Lung (tissue), 12 donors: ENCODE measurements around the gene TMPRSS12. TPM values are rescaled to one million over a fixed set of nuclear protein-coding genes. Genes with fewer than 3 reads are reported as not detected.

Source experiments
- ATAC-seq: fragments of 200-7000 bp; cut with Tn5 transposase; one replicate; pipeline ENCODE4 v1.9.1; 2020; ENCODE audit warnings: moderate number of reproducible peaks; ENCODE audit not compliant: insufficient read depth, low FRiP score
- DNase-seq, 3 donors: peaks; one replicate each; pipeline ENCODE4 v3.0.0-alpha.2; 2013 to 2017
- H3K27ac ChIP-seq, 2 donors: one replicate each; pipeline ENCODE4 v1.5.1; 2013; ENCODE audit warnings: mild to moderate bottlenecking in 2 of 2, moderate library complexity in 2 of 2, control low read depth in 1 of 2, inconsistent platforms in 1 of 2, low read depth in 1 of 2, low read length in 1 of 2
- H3K27me3 ChIP-seq, 3 donors: one replicate each; pipeline ENCODE4 v1.5.1; 2013; ENCODE audit warnings: low read length in 2 of 3; ENCODE audit not compliant: control insufficient read depth in 3 of 3, insufficient read depth in 3 of 3
- H3K36me3 ChIP-seq, 4 donors: one replicate each; pipeline ENCODE4 v1.5.1; 2013; ENCODE audit warnings: low read length in 4 of 4, mild to moderate bottlenecking in 1 of 4, moderate library complexity in 1 of 4; ENCODE audit not compliant: control insufficient read depth in 4 of 4, insufficient read depth in 4 of 4
- H3K4me1 ChIP-seq, 5 donors: one replicate each; pipeline ENCODE4 v1.5.1; 2013; ENCODE audit warnings: low read length in 5 of 5, mild to moderate bottlenecking in 2 of 5, moderate library complexity in 1 of 5; ENCODE audit not compliant: control insufficient read depth in 5 of 5, insufficient read depth in 5 of 5
- H3K4me3 ChIP-seq: one replicate; pipeline ENCODE4 v1.5.1; 2013; ENCODE audit warnings: mild to moderate bottlenecking, control low read depth, moderate library complexity
- H3K9ac ChIP-seq, 2 donors: one replicate each; pipeline ENCODE4 v1.5.1; 2013; ENCODE audit warnings: low read length in 2 of 2, control low read depth in 1 of 2; ENCODE audit not compliant: insufficient read depth in 1 of 2
- H3K9me3 ChIP-seq, 4 donors: one replicate each; pipeline ENCODE4 v1.5.1; 2013; ENCODE audit warnings: low read length in 3 of 4, mild to moderate bottlenecking in 1 of 4, moderate library complexity in 1 of 4; ENCODE audit not compliant: control insufficient read depth in 4 of 4, insufficient read depth in 3 of 4
- CTCF ChIP-seq: IDR thresholded peaks from 2 replicates; pipeline ENCODE4 v1.5.1; 2012; ENCODE audit warnings: mild to moderate bottlenecking; ENCODE audit errors: control extremely low read depth, extremely low read depth
- WGBS, 2 donors: extraction: QIAGEN DNeasy Blood & Tissue Kit; methylation state at CpG; one replicate each; pipeline ENCODE4 v1.1.7; 2013; 5-methylcytosine and 5-hydroxymethylcytosine counted together
- polyA plus RNA-seq, 2 donors: library from polyadenylated mRNA; stranded (reverse); fragments of 200-250 nt; gene quantifications; one replicate each; pipeline ENCODE4 v1.2.1, GENCODE V29; 2013
- total RNA-seq, 2 donors: library from RNA; depleted of rRNA in 1 of 2; stranded (reverse); fragments of >200 nt in 1 of 2; gene quantifications; one replicate each; pipeline ENCODE4 v1.2.1, GENCODE V29; 2014 to 2021
- donor health status: control.
- donor health status: control.
- donor health status: Bipolar disorder and iron deficiency.
- donor health status: healthy.
- donor health status: DM: yes; HTN: yes; CAD: no.

Gene TMPRSS12
- total and polyA plus RNA-seq, 4 donors = not detected

- no peak overlapping the region for H3K27ac ChIP-seq
- peaks cover 0 to 5% (median 0%) of the 10 kb centered on the region in 5 donors for H3K4me1 ChIP-seq
- H3K9ac ChIP-seq = no peak overlapping the region
- no peak overlapping the region for H3K4me3 ChIP-seq
- TF ChIP-seq CTCF = no peak
- DNase-seq (no peak), ATAC-seq (no peak)
- peaks cover 0 to under 1% (median 0%) of the 10 kb centered on the region in 3 donors for H3K27me3 ChIP-seq
- peaks cover 0 to 6% (median 1%) of the 10 kb centered on the region in 4 donors for H3K9me3 ChIP-seq
- 95 to 96% methylated on average over 7 of the region's 7 CpGs for WGBS, 2 donors
- no peaks in the 10 kb centered on the region for H3K36me3 ChIP-seq
Observed at GRCh38 chr12:50840809-50841487, 1.8 kb upstream of the TMPRSS12 start.

GRCh38 chr12:50841716-50842531 is 802 bp upstream of the TMPRSS12 start:
- H3K27me3 ChIP-seq = no peaks in the 10 kb centered on the region
- H3K36me3 ChIP-seq = no peaks in the 10 kb centered on the region
- peaks cover 0 to 6% (median 1%) of the 10 kb centered on the region in 4 donors for H3K9me3 ChIP-seq
- H3K4me1 ChIP-seq = peaks cover 0 to 5% (median 0%) of the 10 kb centered on the region in 5 donors
- ATAC-seq (peak; percentile 27), DNase-seq (no peak)
- H3K4me3 ChIP-seq = no peak overlapping the region
- no peak for TF ChIP-seq CTCF
- H3K9ac ChIP-seq = no peak overlapping the region
- no peak overlapping the region for H3K27ac ChIP-seq
- WGBS, 2 donors = 56 to 77% methylated on average over 7 of the region's 7 CpGs

GRCh38 chr12:50845021-50845647 is 2.4 kb downstream of the TMPRSS12 start:
- H3K9ac ChIP-seq = no peak overlapping the region
- peaks cover 0 to 6% (median 1%) of the 10 kb centered on the region in 4 donors for H3K9me3 ChIP-seq
- no peak for TF ChIP-seq CTCF
- H3K4me3 ChIP-seq = no peak overlapping the region
- no peaks in the 10 kb centered on the region for H3K27me3 ChIP-seq
- H3K4me1 ChIP-seq = peaks cover 0 to 5% (median 0%) of the 10 kb centered on the region in 5 donors
- ATAC-seq (no peak), DNase-seq (no peak)
- H3K27ac ChIP-seq = no peak overlapping the region
- H3K36me3 ChIP-seq = no peaks in the 10 kb centered on the region
